SK-N-DZ (cell line): ENCODE data around the gene SMG9.

Experiments used
- DNase-seq: peaks from one replicate; pipeline ENCODE4 v3.0.0-alpha.2; 2015; ENCODE audit warnings: low spot score

The SMG9 gene

GRCh38 chr19:43759515-43759914 is 4.8 kb upstream of the SMG9 start:
- DNase-seq, result peak; percentile 23

DNA sequence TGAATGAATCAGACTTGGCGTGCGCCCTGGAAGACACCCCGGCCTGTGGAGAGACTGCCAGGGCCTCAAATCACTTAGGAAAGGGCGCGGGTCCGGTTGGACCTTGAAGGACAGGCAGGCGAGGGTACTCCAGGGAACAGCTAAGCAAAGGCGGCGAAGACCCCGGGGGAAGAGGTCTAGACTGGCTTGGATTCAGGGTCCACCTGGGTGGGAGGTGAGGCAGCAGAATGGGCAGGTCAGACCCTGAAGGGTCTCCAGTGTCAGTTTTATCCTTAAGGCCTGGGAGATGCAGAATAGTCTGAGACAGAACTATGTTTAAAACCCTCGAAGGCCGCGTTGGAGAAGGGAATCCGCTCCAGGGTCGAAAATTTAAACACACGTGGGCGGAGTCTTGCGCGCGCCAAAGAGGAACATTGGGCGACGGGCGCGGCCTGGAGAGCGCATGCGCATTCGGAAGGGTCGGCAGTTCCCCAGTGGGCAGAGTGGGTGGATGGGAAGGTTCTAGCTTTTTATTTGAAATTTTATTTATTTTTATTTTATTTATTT is 567 bp upstream of the SMG9 start:
- peak; percentile 60 for DNase-seq

DNA sequence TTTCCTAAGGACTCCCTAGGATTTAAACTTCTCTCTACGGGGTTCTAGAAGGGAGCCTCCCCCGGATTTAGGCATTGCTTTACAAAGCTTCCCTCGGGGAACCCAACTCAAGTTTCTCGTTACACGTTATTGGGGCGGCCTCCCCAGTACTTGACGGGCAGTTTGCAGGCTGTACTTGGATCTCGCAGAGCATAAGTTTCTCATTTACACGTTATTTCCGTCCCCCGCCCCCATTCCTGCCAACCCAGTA is 584 bp downstream of the SMG9 start:
- DNase-seq, result no peak

GRCh38 chr19:43752287-43752875 is 2.4 kb downstream of the SMG9 start:
- DNase-seq, result no peak

- no peak for DNase-seq
Measured at GRCh38 chr19:43751466-43752220, 3.1 kb downstream of the SMG9 start.

- DNase-seq, result no peak
Measured at GRCh38 chr19:43749898-43750297, 4.9 kb downstream of the SMG9 start.

DNA sequence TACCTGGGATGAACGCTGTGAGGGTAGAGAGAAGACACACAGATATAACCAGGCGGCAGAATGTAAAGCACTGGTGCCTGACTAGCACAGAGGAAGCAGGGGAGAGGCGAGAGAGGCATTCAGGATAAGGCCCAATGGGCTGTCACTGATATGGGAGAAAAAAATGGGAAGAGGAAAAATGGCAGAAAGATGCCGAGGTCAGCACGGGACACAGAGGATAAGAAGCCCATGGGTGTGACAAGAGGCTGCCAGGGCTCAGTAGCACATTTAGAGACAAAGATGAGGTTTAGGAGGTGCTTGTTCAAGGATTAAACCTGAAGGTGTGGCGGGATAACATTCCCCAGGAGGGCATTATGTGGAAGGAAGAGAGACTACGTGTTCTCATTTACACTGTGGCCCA is 5.6 kb downstream of the SMG9 start:
- DNase-seq, result no peak

DNA sequence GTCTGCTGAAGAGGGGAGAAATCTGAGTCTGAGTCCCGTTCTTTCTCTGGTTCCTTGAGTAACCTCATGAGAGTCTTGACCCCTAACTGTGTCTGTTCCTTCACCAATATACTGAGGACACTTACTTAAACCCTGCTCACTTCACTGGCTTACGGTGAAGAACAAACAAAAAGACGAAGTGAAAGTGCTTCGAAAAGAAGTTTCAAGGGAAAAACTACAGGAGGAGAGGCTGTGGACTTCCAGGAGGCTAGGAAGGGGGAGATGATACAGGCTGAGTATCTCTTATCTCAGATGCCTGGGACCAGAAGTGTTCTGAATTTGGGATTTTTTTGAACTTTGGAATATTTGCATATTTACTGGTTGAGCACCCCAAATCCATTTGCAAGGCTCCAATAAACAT is 6.1 kb downstream of the SMG9 start:
- DNase-seq, result no peak

DNA sequence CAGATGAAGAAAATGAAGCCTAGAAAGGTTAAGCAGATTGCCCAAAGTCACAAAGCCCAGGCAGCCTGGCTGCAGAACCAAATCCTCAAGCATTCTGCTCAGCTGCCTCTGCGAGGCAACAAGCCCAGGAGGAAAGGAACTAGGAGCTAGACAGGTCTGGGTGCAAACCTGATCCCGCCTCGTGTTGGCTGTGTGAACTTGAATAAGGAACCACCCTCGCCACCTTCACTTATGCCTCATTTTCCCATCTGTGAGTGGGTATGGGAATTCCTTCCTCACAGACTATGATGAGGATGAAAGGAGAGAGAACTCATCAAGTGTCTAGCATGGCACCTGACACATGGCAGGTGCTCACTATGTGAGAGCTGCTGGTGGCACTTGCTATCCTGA is 6.6 kb downstream of the SMG9 start:
- no peak for DNase-seq

DNA sequence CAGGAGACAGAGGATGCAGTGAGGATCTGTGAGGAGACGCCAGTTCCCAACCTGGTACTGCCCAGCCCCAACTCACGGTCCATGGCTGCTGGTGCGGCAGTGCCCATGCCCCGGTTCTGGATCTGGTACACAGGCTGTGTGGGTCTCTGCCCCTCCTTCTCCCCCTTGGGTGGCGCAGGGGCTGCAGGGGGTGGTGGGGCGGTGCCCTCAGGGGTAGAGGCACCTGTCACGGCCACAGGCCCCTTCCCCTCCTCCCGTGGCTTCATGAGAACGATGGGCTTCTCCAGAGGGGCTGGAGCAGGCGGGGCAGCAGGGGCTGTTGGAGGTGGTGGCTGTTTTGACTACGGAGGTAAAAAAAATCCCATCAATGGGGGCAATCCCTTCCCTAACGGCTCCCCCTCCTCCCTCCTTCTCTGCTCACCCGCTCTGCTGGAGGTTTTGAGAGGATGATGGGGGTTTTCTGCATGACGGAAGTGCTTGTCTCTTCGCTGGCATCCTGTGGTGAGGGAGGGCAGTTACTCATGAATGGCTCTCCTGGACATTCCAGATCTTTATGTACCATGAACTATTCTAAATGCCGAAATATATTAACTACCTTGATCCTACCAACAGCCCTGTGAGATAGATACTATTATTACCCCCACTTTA is 7.1 kb downstream of the SMG9 start:
- no peak for DNase-seq

GRCh38 chr19:43743059-43743458 is 11.7 kb downstream of the SMG9 start:
- DNase-seq, result no peak

GRCh38 chr19:43741075-43741825 is 13.5 kb downstream of the SMG9 start:
- no peak for DNase-seq

DNA sequence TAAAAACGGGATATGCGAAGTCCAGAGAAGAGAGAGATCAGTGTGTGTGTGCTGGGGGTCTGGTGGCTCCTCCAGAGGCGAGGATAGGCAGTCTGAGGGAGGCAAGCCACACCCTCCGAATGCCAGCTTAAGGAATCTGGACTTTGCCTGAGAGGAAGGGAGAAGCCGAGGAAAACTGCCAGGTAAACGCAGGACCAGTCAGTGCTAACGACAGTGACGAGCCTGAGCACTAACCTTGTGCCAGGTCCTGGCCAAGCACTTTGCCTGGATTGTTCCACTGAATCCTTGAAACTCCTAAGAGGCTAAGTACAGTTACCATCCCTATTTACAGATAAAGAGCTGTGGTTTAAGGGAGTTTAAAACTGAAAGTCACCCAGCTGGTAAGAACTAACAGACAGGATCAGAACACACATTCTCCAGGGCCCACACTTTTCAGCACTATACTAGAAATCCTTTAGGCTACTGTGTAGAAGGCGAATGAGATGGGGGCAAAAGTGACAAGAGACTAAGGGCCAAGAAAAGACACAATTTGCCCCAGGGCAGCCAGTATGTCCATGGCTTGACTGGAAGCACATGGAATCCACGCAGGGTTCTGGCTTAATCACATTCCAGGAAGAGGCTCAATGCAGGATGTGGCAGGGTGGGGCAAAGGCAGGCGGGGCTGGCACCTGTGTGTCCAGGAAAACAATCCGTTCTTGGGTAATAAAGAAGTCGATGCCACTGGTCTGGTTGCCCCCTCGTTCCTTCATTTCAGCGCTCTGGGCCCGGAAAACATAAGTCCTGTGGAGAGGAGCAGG is 15.1 kb downstream of the SMG9 start:
- no peak for DNase-seq

- DNase-seq, result no peak
Measured at GRCh38 chr19:43738780-43739211, 16.0 kb downstream of the SMG9 start.

DNA sequence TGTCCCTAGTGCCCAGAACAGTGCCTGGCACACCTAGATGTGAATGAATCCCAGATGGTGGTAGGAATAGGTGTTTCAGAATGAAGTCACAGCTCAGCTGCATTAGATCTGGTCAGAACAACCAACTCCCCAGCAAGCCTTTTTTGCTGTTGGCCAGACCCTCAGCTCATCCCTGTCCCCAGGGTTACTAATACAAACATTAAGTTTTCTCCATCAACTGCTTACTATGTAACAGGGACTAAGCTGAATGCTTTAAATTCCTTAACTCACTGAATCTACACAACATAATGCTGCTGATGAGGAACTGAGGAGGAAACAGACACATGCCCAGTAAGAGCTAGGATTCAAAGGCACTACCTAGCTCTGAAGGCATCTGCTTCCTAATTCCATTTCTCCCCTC is 18.8 kb downstream of the SMG9 start:
- no peak for DNase-seq

DNA sequence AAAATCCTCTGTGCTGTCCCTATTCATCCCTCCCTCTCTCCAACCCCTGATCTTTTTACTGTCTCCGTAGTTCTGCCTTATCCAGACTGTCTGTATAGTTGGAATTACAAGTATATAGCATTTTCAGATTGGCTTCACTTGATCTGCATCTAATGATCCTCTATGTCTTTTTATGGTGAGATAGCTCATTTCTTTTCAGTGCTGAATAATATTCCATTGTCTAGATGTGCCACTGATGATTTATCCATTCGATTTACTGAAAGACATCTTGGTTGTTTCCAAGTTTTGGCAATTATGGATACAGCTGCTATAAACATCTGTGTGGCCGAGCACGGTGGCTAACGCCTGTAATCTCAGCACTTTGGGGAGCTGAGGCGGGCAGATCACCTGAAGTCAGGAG is 19.7 kb downstream of the SMG9 start:
- DNase-seq, result no peak

DNA sequence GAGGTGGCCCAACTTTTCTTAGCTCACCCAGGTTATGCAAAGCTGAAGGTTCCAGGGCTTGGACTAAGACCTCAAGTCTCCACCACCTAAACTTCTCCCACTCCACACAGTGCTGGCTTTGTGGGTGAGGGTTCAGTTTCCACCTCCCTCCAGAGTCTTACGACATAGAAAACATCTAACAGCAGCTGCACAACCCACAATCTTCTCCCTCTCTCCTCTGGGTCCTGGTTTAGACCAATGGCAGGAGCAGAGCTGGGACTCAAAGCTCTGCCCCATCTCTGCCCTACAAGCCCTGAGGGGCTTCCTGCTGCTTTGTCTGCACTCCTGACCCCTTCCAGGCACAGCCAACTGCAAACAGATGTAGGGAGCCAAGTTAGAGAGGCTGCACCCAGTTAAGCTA is 22.9 kb downstream of the SMG9 start:
- no peak for DNase-seq

DNA sequence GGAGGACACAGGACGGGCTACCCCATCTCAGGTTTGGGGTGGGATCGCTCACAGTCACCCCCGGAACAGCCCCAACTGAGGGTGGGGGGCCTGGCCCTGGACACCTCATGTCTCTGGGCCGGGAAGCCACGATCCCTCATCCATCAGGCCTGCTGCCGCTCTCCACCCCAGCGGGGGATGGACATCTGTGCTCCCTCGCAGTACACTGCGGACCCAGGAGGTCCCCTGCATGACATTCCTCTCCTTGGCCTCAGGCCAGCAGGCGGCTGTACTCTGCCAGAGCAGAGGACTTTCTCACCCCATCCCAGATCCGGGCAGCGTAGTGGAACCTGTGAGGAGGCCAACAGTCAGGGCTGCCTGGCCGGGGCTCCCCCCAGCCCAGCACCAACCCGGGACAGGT is 23.4 kb downstream of the SMG9 start:
- no peak for DNase-seq

DNA sequence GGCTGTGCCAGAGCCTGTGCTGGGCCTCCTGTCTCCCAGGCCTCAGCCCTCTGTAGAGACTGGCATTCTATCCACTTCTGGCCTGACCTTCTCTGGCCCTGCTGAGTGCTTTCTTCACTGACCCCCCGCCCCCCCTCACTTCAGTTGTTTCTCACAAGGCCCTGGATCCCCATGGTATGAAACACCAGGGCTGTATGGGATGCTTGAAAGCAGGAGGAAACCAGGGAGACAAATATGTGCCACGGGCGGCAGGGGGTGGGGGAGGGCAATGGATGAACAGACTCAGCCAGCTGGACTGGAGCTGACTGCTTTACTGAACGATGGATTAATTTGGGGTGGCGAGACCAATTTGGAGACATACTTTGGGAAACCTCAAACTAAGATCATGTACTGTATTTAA is 24.8 kb downstream of the SMG9 start:
- no peak for DNase-seq

DNA sequence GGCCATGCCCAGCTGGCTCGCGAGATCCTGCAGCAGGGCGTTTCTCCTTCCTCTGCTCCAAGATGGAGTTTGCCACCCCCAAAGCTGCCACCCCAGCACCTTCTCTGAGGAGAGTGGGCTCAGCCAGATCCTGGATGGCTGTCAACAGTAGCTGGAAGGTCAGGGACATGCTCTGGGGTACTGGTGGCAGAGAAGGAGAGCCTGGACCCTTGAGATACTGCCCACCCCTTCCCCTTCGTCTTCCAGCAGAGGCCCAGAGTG is 27.2 kb downstream of the SMG9 start:
- DNase-seq, result no peak

DNA sequence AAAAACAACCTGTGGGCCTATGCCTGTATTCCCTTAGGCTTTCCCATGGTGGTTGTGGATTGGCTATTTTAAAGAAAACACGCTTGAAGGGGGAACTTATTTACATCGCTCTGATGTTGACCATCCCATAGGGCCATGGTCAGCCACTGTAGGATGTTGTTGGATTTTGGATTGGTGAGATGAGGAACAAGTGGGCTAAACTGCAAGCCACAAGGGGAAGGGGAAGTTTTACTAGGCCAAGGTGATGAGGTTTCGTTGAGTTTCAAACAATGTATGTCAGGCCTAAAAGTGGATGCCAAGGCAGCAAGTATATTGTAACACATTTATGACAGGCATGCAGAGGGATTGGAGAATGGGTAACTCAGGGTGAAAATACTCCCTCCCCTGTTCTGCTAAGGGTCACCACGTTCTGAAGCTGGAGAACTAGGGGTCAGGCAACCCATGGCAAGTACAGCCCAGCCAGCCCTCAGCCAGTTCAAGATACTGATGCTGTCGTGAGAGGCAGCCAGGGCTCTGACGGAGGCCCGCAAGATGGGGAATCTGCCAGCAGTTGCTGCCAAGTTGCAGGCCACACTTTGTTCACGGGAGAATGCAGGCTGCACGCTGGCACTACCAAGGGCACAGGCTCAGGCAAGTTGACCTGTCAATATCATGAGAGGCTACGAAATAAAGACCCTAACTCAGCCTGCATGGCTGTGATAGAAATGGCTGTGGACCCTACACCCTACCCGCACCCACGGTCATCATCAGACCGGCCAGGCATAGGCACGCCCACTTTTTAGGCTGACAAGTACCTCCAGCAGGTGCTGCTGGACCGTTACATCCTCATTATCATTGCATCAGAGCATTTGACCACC is 27.8 kb downstream of the SMG9 start:
- no peak for DNase-seq
